Keratinocyte (primary cell): Measurements from ENCODE around the gene MTMR3. TPM values are rescaled to one million over a fixed set of nuclear protein-coding genes. Genes with fewer than 3 reads are reported as not detected.

ENCODE experiments used
- DNase-seq: peaks from one replicate; pipeline ENCODE4 v3.0.0-alpha.2; 2011; ENCODE audit warnings: low read depth, missing footprints, low spot score
- FAIRE-seq: peaks from 2 replicates; lab custom pipeline; 2011; peaks lifted over from hg19 to GRCh38; lab: Jason Lieb, UNC
- H2AFZ ChIP-seq: 2 replicates; pipeline ENCODE4 v1.6.0; 2012; ENCODE audit warnings: low read length, control low read depth, inconsistent platforms; ENCODE audit not compliant: control insufficient read depth
- H3K27ac ChIP-seq: 2 replicates; pipeline ENCODE4 v1.5.1; 2011; ENCODE audit warnings: low read length; ENCODE audit not compliant: control insufficient read depth, insufficient read depth
- H3K27me3 ChIP-seq: 3 replicates; pipeline ENCODE4 v1.6.0; 2011; ENCODE audit warnings: low read length; ENCODE audit not compliant: control insufficient read depth, insufficient read depth; ENCODE audit errors: extremely low read depth
- H3K36me3 ChIP-seq, 2 experiments: 2 replicates in 1 of 2; 3 replicates in 1 of 2; pipeline ENCODE4 v1.5.1; 2011; ENCODE audit warnings: low read length in 2 of 2, mild to moderate bottlenecking in 1 of 2; ENCODE audit not compliant: control insufficient read depth in 2 of 2, insufficient read depth in 2 of 2; ENCODE audit errors: extremely low read depth in 1 of 2
- H3K4me1 ChIP-seq: 3 replicates; pipeline ENCODE4 v1.5.1; 2011; ENCODE audit warnings: low read length; ENCODE audit not compliant: control insufficient read depth, insufficient read depth; ENCODE audit errors: extremely low read depth
- H3K4me2 ChIP-seq: 3 replicates; pipeline ENCODE4 v1.6.0; 2011; ENCODE audit warnings: low read depth, low read length; ENCODE audit not compliant: control insufficient read depth, insufficient read depth; ENCODE audit errors: extremely low read depth
- H3K4me3 ChIP-seq, 3 experiments: fragments of 200-600 bp in 1 of 3; sonication (generic) in 1 of 3; 2 replicates in 2 of 3; 3 replicates in 1 of 3; pipeline ENCODE4 v1.5.1; 2011 to 2016; ENCODE audit warnings: low read length in 3 of 3, mild to moderate bottlenecking in 3 of 3, control low read depth in 2 of 3, inconsistent platforms in 1 of 3, low read depth in 1 of 3, mixed read lengths in 1 of 3, mixed run types in 1 of 3, moderate library complexity in 1 of 3; ENCODE audit not compliant: control insufficient read depth in 2 of 3, insufficient read depth in 2 of 3; ENCODE audit errors: extremely low read depth in 1 of 3
- H3K79me2 ChIP-seq: 2 replicates; pipeline ENCODE4 v1.6.0; 2012; ENCODE audit warnings: low read length; ENCODE audit not compliant: control insufficient read depth, insufficient read depth
- H3K9ac ChIP-seq: 3 replicates; pipeline ENCODE4 v1.6.0; 2011; ENCODE audit warnings: low read length; ENCODE audit not compliant: control insufficient read depth, insufficient read depth; ENCODE audit errors: extremely low read depth
- H3K9me1 ChIP-seq: 3 replicates; pipeline ENCODE4 v1.6.0; 2011; ENCODE audit warnings: low read length; ENCODE audit not compliant: control insufficient read depth, insufficient read depth; ENCODE audit errors: extremely low read depth
- H3K9me3 ChIP-seq: 2 replicates; pipeline ENCODE4 v1.5.1; 2012; ENCODE audit warnings: low read depth, low read length; ENCODE audit not compliant: control insufficient read depth
- H4K20me1 ChIP-seq: 3 replicates; pipeline ENCODE4 v1.6.0; 2011; ENCODE audit warnings: low read length; ENCODE audit not compliant: control insufficient read depth, insufficient read depth; ENCODE audit errors: extremely low read depth
- CTCF ChIP-seq, 3 experiments: IDR thresholded peaks in 1 of 3; conservative IDR thresholded peaks in 1 of 3; optimal IDR thresholded peaks in 1 of 3; 2 replicates in 2 of 3; 3 replicates in 1 of 3; pipeline versions ENCODE3 to v1.5.1; 2011; ENCODE audit warnings: low read length in 3 of 3, mild to moderate bottlenecking in 3 of 3, moderate library complexity in 2 of 3, control low read depth in 1 of 3, inconsistent platforms in 1 of 3; ENCODE audit not compliant: insufficient read depth in 2 of 3; ENCODE audit errors: extremely low read depth in 1 of 3
- EZH2 ChIP-seq: IDR thresholded peaks from one replicate; pipeline ENCODE4 v1.6.1; 2012; ENCODE audit warnings: inconsistent platforms, mild to moderate bottlenecking, low read length, moderate library complexity
- dilution Hi-C: fragments of 300-500 bp; cut with MboI; formaldehyde crosslinking; loops from one replicate; pipeline ENCODE4 v1.7.0; 2020; ENCODE audit warnings: low sequenced_read_pairs; ENCODE audit not compliant: extremely low pct_ligation_motif_present
- polyA plus RNA-seq, 5 experiments: library from polyadenylated mRNA; depleted of rRNA in 3 of 5; stranded (reverse) in 3 of 5; stranded (forward) in 1 of 5; unstranded in 1 of 5; fragments of >200 nt; gene quantifications; 1 replicate in 1 of 5; 2 replicates in 3 of 5; 3 replicates in 1 of 5; pipeline versions ENCODE4 v1.2.1 to v1.2.3, GENCODE V29; 2011 to 2012; ENCODE audit warnings: missing spikeins in 2 of 5, low read depth in 1 of 5, low replicate concordance in 1 of 5

MTMR3 gene
- polyA plus RNA-seq, 1 donor (not counting 4 experiments of a cell fraction or from before 2014, with no cell fraction given): 16.5 TPM

GRCh38 chr22:30013201-30013600, 130.2 kb downstream of the MTMR3 start:
- H4K20me1 ChIP-seq: peaks cover 3% of the 10 kb centered on the region

GRCh38 chr22:30014244-30014643, 131.3 kb downstream of the MTMR3 start:
- no peak overlapping the region for H3K4me3 ChIP-seq
- H3K27me3 ChIP-seq: no peaks in the 10 kb centered on the region
- H3K9me1 ChIP-seq: no peaks in the 10 kb centered on the region
- H3K4me2 ChIP-seq: no peak overlapping the region
- H2AFZ ChIP-seq: no peak overlapping the region
- no peaks in the 10 kb centered on the region for H3K79me2 ChIP-seq
- TF ChIP-seq EZH2: no peak
- no peak for TF ChIP-seq CTCF (optimal IDR thresholded peaks at IDR 0.05 in 1 of 3, IDR thresholded peaks at IDR 0.05 in 1 of 3, conservative IDR thresholded peaks at IDR 0.05 in 1 of 3; ENCODE audit: extremely low read depth in 1 of 3, insufficient read depth in 2 of 3, low read length in 3 of 3)
- H3K27ac ChIP-seq: no peak overlapping the region
- dilution Hi-C loops: no loop called here
- DNase-seq: no peak
- peaks cover 22 to 23% of the 10 kb centered on the region in 2 experiments for H3K36me3 ChIP-seq
- no peak overlapping the region for H3K9ac ChIP-seq
- H3K9me3 ChIP-seq: no peaks in the 10 kb centered on the region
- H3K4me1 ChIP-seq: no peaks in the 10 kb centered on the region
- no peak for FAIRE-seq
- H4K20me1 ChIP-seq: peaks cover 3% of the 10 kb centered on the region

More at GRCh38 chr22:30013201-30013600, 130.2 kb downstream of the MTMR3 start:
- Histone ChIP-seq H2AFZ (no peak overlapping the region), H3K27ac (no peak overlapping the region), H3K27me3 (no peaks in the 10 kb centered on the region), H3K4me1 (no peaks in the 10 kb centered on the region), H3K79me2 (no peaks in the 10 kb centered on the region), H3K9me1 (no peaks in the 10 kb centered on the region), H3K36me3 (peaks cover 19 to 25% of the 10 kb centered on the region in 2 experiments), H3K4me3 (no peak overlapping the region), H3K9ac (no peak overlapping the region), H3K4me2 (no peak overlapping the region), H3K9me3 (no peaks in the 10 kb centered on the region)
- dilution Hi-C loops: no loop called here
- no peak for DNase-seq
- TF ChIP-seq EZH2: no peak
- no peak for FAIRE-seq

- H3K4me3 ChIP-seq: no peak overlapping the region
- H3K9ac ChIP-seq: no peak overlapping the region
- TF ChIP-seq EZH2: no peak
- TF ChIP-seq CTCF (optimal IDR thresholded peaks at IDR 0.05 in 1 of 3, IDR thresholded peaks at IDR 0.05 in 1 of 3, conservative IDR thresholded peaks at IDR 0.05 in 1 of 3; ENCODE audit: extremely low read depth in 1 of 3, insufficient read depth in 2 of 3, low read length in 3 of 3): no peak
- peaks cover 29 to 32% of the 10 kb centered on the region in 2 experiments for H3K36me3 ChIP-seq
- H3K4me2 ChIP-seq: no peak overlapping the region
- no peaks in the 10 kb centered on the region for H3K4me1 ChIP-seq
- H3K9me1 ChIP-seq: peaks cover 2% of the 10 kb centered on the region
- DNase-seq: no peak
- H2AFZ ChIP-seq: no peak overlapping the region
- H3K27ac ChIP-seq: no peak overlapping the region
- no peaks in the 10 kb centered on the region for H3K27me3 ChIP-seq
- peaks cover 3% of the 10 kb centered on the region for H4K20me1 ChIP-seq
- no peak for FAIRE-seq
- dilution Hi-C loops: no loop called here
- no peaks in the 10 kb centered on the region for H3K9me3 ChIP-seq
- no peaks in the 10 kb centered on the region for H3K79me2 ChIP-seq
Measured at GRCh38 chr22:30015229-30015797, 132.3 kb downstream of the MTMR3 start.
